Mesothelial cell of epicardium (in vitro differentiated cells): ENCODE results near the gene BBS12. TPM values are rescaled to one million over a fixed set of nuclear protein-coding genes. Genes with fewer than 3 reads are reported as not detected.

ENCODE experiments used
- DNase-seq, 2 experiments: peaks; one replicate each; pipeline ENCODE4 v3.0.0; 2021; ENCODE audit warnings: low spot score in 2 of 2; ENCODE audit not compliant: unreplicated experiment in 2 of 2
- H3K27ac Mint-ChIP-seq: 2 replicates; pipeline ENCODE4 v1.8.0; 2021; ENCODE audit warnings: mixed read lengths
- H3K27me3 Mint-ChIP-seq: 2 replicates; pipeline ENCODE4 v1.8.0; 2021; ENCODE audit warnings: low read depth, mixed read lengths
- H3K36me3 Mint-ChIP-seq: 2 replicates; pipeline ENCODE4 v1.8.0; 2021; ENCODE audit warnings: mixed read lengths
- H3K4me1 Mint-ChIP-seq: 2 replicates; pipeline ENCODE4 v1.8.0; 2021; ENCODE audit warnings: mixed read lengths
- H3K4me3 Mint-ChIP-seq: 2 replicates; pipeline ENCODE4 v1.8.0; 2021; ENCODE audit warnings: mild to moderate bottlenecking, moderate library complexity, mixed read lengths
- H3K9me3 Mint-ChIP-seq: 2 replicates; pipeline ENCODE4 v1.8.0; 2021; ENCODE audit warnings: mixed read lengths
- CTCF ChIP-seq: fragments of 200-600 bp; sonication (generic); IDR thresholded peaks from one replicate; pipeline ENCODE4 v1.5.0; 2021; ENCODE audit warnings: antibody characterized with exemption; ENCODE audit not compliant: unreplicated experiment
- total RNA-seq: library from RNA; stranded (reverse); gene quantifications from 3 replicates; pipeline ENCODE4 v1.2.1, GENCODE V29; 2021

Gene BBS12
- total RNA-seq, 1 donor from 2014 or later, result 2.9 TPM

GRCh38 chr4:122691988-122692387 is 40.5 kb upstream of the BBS12 start:
- H3K9me3 Mint-ChIP-seq, result no peaks in the 10 kb centered on the region
- DNase-seq, result no peak
- H3K36me3 Mint-ChIP-seq, result no peaks in the 10 kb centered on the region
- TF ChIP-seq CTCF, result no peak
- H3K27me3 Mint-ChIP-seq, result no peaks in the 10 kb centered on the region
- H3K27ac Mint-ChIP-seq, result no peak overlapping the region
- H3K4me1 Mint-ChIP-seq, result no peaks in the 10 kb centered on the region
- H3K4me3 Mint-ChIP-seq, result no peak overlapping the region

- Mint-ChIP-seq H3K9me3 (no peaks in the 10 kb centered on the region), H3K27ac (no peak overlapping the region), H3K4me1 (no peaks in the 10 kb centered on the region), H3K4me3 (no peak overlapping the region), H3K36me3 (no peaks in the 10 kb centered on the region), H3K27me3 (no peaks in the 10 kb centered on the region)
- no peak for DNase-seq
- no peak for TF ChIP-seq CTCF
Measured at GRCh38 chr4:122692641-122693520, 39.6 kb upstream of the BBS12 start.

- H3K36me3 Mint-ChIP-seq, result no peaks in the 10 kb centered on the region
- no peaks in the 10 kb centered on the region for H3K9me3 Mint-ChIP-seq
- peaks cover 7% of the 10 kb centered on the region for H3K4me1 Mint-ChIP-seq
- no peak overlapping the region for H3K27ac Mint-ChIP-seq
- no peak overlapping the region for H3K4me3 Mint-ChIP-seq
- TF ChIP-seq CTCF, result no peak
- no peaks in the 10 kb centered on the region for H3K27me3 Mint-ChIP-seq
- DNase-seq, result no peak
Measured at GRCh38 chr4:122695226-122695625, 37.3 kb upstream of the BBS12 start.

GRCh38 chr4:122700178-122700725 is 32.3 kb upstream of the BBS12 start:
- no peak overlapping the region for H3K27ac Mint-ChIP-seq
- DNase-seq, result peak in 1 of 2 experiments; percentile 50
- no peaks in the 10 kb centered on the region for H3K9me3 Mint-ChIP-seq
- no peaks in the 10 kb centered on the region for H3K36me3 Mint-ChIP-seq
- TF ChIP-seq CTCF, result no peak
- H3K27me3 Mint-ChIP-seq, result no peaks in the 10 kb centered on the region
- H3K4me3 Mint-ChIP-seq, result no peak overlapping the region
- peaks cover 10% of the 10 kb centered on the region for H3K4me1 Mint-ChIP-seq

- TF ChIP-seq CTCF, result no peak
- H3K27ac Mint-ChIP-seq, result no peak overlapping the region
- no peak overlapping the region for H3K4me3 Mint-ChIP-seq
- no peaks in the 10 kb centered on the region for H3K9me3 Mint-ChIP-seq
- no peaks in the 10 kb centered on the region for H3K36me3 Mint-ChIP-seq
- H3K27me3 Mint-ChIP-seq, result no peaks in the 10 kb centered on the region
- no peak for DNase-seq
- peaks cover 10% of the 10 kb centered on the region for H3K4me1 Mint-ChIP-seq
Measured at GRCh38 chr4:122701061-122701460, 31.4 kb upstream of the BBS12 start.
